GM15510 (cell line): ENCODE data around the gene ADCY4.
A peak's percentile ranks its signal among the peaks of the same experiment; 100 is the strongest.

Experiments used
- POLR2A ChIP-seq: IDR thresholded peaks from 3 replicates; pipeline ENCODE4 v1.6.1; 2011; ENCODE audit warnings: borderline replicate concordance; ENCODE audit not compliant: insufficient read length; ENCODE audit errors: extremely low read depth

ADCY4 gene

DNA sequence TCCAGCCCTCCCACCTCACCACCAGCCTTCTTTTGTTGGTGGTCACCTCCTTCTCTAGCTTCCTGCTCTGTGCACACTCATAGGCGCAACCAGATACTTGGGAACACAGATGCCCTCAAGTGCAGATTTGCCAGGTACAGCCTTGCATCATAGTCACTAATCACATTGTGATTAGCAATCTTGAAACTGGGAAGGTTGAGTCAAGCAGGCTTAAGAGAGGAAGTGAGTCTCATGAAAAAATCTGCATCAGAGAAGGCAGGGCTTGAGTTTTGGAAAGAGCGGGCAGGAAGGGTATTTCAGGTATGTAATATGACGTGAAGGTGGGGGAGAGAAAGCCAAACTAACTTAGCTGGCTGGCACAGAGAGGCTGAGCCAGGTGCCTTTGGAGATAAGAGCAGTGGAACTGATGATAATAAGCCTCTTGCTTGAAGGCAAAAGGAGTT lies 60.7 kb downstream of the ADCY4 start:
- no peak for TF ChIP-seq POLR2A

DNA sequence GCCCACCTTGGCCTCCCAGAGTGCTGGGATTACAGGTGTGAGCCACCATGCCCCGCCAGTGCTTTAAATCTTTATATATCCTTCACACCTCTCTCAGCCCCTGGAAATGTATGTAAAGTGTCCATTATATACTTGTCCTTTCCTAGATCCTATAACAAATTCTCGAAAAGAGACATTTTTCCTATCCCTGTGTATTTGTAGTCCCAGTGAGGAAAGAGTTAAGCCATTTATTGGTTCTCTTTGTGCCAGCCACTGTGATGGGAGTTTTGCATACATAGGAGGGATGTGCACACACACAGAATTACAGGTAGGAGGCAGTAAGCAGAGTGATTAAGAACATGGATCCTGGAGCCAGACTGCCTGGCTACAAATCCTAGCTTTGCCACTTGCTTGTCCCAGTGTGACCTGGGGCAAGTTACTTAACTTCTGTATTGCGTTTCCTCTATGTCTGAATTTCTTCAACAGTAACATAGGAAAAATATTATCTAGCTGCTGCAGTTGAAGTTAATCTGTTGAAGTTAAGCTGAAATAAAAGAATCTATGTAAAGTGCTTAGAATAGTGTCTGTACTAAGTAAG lies 61.4 kb downstream of the ADCY4 start:
- no peak for TF ChIP-seq POLR2A

DNA sequence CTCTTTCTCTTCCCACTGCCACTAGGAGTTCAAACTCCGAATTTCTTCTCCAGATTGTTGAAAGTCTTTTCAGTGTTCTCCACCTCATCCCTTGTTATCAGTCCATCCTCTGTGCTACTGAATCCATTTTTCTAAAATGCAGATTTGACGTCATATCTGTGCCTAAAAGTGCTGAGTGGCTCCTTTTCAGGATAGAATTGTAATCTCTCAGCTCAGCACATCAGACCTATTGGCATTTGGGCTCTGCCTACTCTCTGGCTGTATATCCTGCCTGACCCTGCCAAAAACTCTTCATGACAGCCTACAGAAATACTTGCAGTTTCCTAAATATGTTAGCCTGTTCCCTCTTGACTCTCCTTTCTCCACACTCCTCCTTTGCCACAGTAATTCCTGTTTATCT lies 62.4 kb downstream of the ADCY4 start:
- no peak for TF ChIP-seq POLR2A

DNA sequence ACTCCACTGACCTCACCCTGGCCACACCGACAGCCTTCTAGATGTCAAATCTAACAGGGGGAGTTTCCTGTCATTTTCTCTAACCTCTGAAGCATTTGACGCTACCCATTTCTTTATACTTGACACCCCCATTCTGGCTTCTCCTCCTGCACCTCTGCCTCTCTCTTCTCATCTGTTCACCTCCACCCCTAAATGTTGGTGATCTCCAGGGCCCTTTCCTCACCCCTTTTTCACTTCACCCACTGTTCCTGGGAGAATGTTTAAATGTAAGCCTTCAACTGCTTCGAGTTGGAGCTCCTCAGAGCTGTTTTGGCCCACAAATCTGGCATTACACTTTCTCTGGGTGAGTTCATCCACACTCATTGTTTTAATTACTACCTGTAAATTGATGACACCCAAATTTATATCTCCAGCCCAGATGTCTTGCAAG lies 63.0 kb downstream of the ADCY4 start:
- no peak for TF ChIP-seq POLR2A

DNA sequence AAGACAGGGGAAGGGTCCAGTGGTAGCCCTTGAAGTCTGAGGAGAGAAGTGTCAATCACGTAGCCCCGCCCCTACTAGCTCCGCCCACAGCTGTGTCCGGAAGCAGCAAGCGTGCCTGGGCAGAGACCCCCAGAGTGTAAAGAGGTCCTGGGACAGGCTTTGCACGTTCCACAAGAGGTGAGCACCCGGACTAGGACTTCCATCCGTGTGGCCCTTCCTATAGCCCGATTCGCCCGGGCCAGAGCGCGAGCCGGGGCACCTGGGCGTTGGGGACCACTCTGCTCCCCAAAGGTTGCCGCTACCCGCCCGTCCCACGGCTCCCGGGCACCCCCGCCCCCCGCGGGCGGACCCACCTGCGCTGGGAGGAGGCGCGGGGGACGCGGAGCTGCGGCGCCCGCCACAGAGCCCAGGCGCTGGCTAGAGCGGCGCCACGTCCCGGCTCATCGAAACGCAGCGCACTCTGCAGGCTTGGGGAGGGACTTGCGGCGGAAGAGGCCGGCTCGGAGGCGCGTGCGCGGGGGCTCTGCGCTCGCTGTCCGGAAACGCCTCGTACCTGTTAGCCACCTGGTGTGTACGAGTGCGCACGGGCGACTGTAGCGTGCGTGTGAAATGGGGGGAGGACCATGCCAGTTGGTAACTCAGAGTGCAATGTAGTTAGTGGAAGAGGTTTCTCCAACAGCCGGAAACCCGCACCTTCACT lies 63.6 kb downstream of the ADCY4 start, which contains the start of gene RABGGTA:
Gene RABGGTA, minus strand, starts transcription at position 464 of the 700 bp plus-strand sequence. CDS start 482 bp downstream, outside the sequence.
- peak; percentile 84 for TF ChIP-seq POLR2A

DNA sequence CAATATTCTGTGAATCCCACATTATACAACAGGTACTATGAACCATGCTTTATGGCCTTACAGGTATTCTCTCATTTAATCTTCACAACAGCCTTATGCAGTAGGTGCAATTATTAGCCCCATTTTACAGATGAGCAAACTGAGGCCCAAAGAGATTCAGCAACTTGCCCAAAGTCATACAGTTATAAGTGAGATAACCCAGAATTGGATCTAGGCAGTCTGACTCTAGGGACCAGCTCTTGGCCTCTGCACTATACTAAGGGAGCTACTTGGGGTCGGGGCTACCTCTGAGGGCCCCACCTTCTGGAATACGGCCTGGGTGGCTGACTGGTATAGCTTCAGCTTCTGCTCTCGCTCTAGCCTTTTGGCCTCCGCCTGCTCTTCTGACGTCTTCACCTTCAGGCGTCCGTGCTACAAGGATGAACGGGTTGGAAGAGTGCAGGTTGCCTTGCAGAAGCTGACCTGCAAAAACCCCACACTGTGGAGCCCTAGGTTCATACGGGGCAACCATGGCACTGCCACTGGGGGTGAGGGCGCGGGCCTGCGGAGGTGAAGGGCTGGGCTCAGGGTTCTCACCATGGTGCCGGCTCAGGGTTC lies 64.2 kb downstream of the ADCY4 start:
- no peak for TF ChIP-seq POLR2A

DNA sequence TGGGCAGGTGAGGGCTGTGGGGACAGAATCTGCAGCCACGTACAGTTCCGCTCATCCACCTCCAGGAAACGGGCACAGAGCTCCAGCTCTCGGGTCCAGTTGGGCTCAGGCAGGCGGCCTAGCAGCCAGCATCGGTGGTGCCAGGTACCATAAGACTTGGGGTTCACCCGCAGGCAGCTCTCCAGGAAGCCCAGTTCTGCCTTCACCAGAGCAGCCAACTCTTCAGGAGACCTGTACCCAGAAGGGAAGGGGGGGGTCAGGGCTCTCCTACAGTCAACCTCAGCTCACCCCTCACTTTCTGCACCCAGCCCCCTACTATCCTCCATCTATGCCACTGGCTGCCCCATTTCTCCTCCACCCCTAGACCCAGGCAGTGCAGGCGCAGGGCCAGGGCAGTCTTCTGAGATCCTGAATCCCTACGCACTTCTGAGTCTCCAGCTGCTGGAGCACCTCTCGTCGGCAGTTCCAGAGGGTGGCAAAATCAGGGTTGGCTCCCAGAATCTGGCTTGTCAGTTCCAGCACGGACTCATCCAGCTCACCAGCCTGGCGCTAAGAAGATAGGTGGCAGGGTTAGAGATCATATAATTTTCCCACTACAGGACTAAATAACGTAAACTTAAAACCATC lies 64.8 kb downstream of the ADCY4 start:
- TF ChIP-seq POLR2A: no peak

DNA sequence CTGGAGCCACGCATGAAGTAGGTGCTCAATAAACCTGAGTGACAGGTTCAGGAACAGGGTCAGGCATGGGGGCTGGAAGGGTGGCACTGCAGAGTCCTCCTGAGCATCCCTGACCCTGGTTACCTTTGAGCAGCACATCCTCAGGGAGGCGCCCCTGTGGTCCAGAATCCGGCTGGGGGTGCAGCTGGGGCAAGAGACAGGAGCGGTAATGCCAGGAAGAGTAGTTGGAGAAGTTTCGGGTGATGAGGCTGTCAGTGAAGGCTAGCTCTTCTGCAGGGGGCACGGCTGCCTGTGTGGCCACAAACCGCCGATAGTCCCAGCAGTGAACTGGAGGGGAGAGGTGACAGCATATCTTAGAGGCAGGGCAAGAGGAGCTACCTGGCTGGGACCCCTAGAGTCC lies 65.5 kb downstream of the ADCY4 start:
- TF ChIP-seq POLR2A: no peak
